HepG2 (cell line): ENCODE measurements around the gene ZMIZ1. TPM values are rescaled to one million over a fixed set of nuclear protein-coding genes. Genes with fewer than 3 reads are reported as not detected.
A peak's percentile ranks its signal among the peaks of the same experiment; 100 is the strongest.

Experiments used
- CSRNP1 ChIP-seq: sonication (generic); formaldehyde crosslinking; IDR thresholded peaks from 2 replicates; pipeline ENCODE4 v1.8.1; 2023; ENCODE audit warnings: mild to moderate bottlenecking, missing genetic modification reagents
- HOXA3 ChIP-seq: sonication (generic); formaldehyde crosslinking; IDR thresholded peaks from 2 replicates; pipeline ENCODE4 v1.5.0; 2020; ENCODE audit warnings: missing genetic modification reagents
- IKZF1 ChIP-seq: fragments of 450-650 bp; IDR thresholded peaks from 2 replicates; pipeline ENCODE4 v1.7.1; 2016
- KIAA2018 ChIP-seq: sonication (generic); formaldehyde crosslinking; IDR thresholded peaks from 2 replicates; pipeline ENCODE4 v1.5.0; 2020; ENCODE audit warnings: mild to moderate bottlenecking, missing genetic modification reagents, borderline replicate concordance
- RBM22 ChIP-seq: fragments of 200-400 bp; formaldehyde crosslinking; optimal IDR thresholded peaks from 2 replicates; pipeline ENCODE3; 2017; ENCODE audit warnings: mild to moderate bottlenecking, low read length, moderate library complexity
- RBM39 ChIP-seq: fragments of 200-400 bp; formaldehyde crosslinking; IDR thresholded peaks from one replicate; pipeline ENCODE4 v1.6.1; 2018; ENCODE audit warnings: antibody characterized with exemption, mild to moderate bottlenecking, low read depth, low read length; ENCODE audit not compliant: poor library complexity, severe bottlenecking
- RFX5 ChIP-seq: IDR thresholded peaks from 2 replicates; pipeline ENCODE4 v1.6.1; 2011; ENCODE audit warnings: low read depth, low read length, improper control_type of control experiment
- ZNF557 ChIP-seq: sonication (generic); formaldehyde crosslinking; IDR thresholded peaks from 2 replicates; pipeline ENCODE4 v1.4.0; 2020; ENCODE audit warnings: missing genetic modification reagents
- ZNF709 ChIP-seq: sonication (generic); formaldehyde crosslinking; IDR thresholded peaks from 2 replicates; pipeline ENCODE4 v1.5.0; 2020; ENCODE audit warnings: mild to moderate bottlenecking, missing genetic modification reagents
- ZNF720 ChIP-seq: sonication (generic); formaldehyde crosslinking; IDR thresholded peaks from 2 replicates; pipeline ENCODE4 v1.4.0; 2020; ENCODE audit warnings: missing genetic modification reagents
- polyA plus RNA-seq, 8 experiments: library from polyadenylated mRNA; depleted of rRNA in 3 of 8; stranded (reverse) in 7 of 8; unstranded in 1 of 8; fragments of >200 nt; fragmentation: Illumina TruSeq in 4 of 8; extraction: Trizol in 4 of 8; gene quantifications; 2 replicates each; pipeline versions ENCODE4 v1.2.1 to v1.2.3, GENCODE V29; 2011 to 2016; ENCODE audit warnings: low read depth in 4 of 8, missing spikeins in 1 of 8, mixed read lengths in 1 of 8; ENCODE audit not compliant: insufficient read depth in 1 of 8
- total RNA-seq, 5 experiments: library from RNA; depleted of rRNA; stranded (reverse); fragments of >200 nt; fragmentation: Illumina TruSeq; extraction: Trizol; gene quantifications; 2 replicates each; pipeline ENCODE4 v1.2.3, GENCODE V29; 2016; ENCODE audit warnings: low read depth in 1 of 5
- TF ChIP-seq, protein P1 (sequence below): sonication (generic); formaldehyde crosslinking; conservative IDR thresholded peaks from 2 replicates; pipeline ENCODE4 v1.4.0; 2020; ENCODE audit warnings: missing genetic modification reagents
- TF ChIP-seq, protein P2 (sequence below): sonication (generic); formaldehyde crosslinking; IDR thresholded peaks from 2 replicates; pipeline ENCODE4 v1.4.0; 2020; ENCODE audit warnings: mild to moderate bottlenecking, missing genetic modification reagents

Gene ZMIZ1
- total and polyA plus RNA-seq, 2 of the 13 experiments (the other 11 are each of a cell fraction or from before 2014, with no cell fraction given): 5.3 to 10.2 TPM

- TF ChIP-seq, protein P1, sequence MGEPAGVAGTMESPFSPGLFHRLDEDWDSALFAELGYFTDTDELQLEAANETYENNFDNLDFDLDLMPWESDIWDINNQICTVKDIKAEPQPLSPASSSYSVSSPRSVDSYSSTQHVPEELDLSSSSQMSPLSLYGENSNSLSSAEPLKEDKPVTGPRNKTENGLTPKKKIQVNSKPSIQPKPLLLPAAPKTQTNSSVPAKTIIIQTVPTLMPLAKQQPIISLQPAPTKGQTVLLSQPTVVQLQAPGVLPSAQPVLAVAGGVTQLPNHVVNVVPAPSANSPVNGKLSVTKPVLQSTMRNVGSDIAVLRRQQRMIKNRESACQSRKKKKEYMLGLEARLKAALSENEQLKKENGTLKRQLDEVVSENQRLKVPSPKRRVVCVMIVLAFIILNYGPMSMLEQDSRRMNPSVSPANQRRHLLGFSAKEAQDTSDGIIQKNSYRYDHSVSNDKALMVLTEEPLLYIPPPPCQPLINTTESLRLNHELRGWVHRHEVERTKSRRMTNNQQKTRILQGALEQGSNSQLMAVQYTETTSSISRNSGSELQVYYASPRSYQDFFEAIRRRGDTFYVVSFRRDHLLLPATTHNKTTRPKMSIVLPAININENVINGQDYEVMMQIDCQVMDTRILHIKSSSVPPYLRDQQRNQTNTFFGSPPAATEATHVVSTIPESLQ: no peak
- TF ChIP-seq ZNF720 (CRISPR knock-in tag) (no peak), HOXA3 (CRISPR knock-in tag) (peak; percentile 11; the same call in 1 of the 2 replicates), CSRNP1 (CRISPR knock-in tag) (no peak), KIAA2018 (CRISPR knock-in tag) (no peak), IKZF1 (no peak), RBM39 (no peak), ZNF709 (no peak), ZNF557 (CRISPR knock-in tag) (no peak), RBM22 (no peak), RFX5 (no peak)
- TF ChIP-seq, protein P2, sequence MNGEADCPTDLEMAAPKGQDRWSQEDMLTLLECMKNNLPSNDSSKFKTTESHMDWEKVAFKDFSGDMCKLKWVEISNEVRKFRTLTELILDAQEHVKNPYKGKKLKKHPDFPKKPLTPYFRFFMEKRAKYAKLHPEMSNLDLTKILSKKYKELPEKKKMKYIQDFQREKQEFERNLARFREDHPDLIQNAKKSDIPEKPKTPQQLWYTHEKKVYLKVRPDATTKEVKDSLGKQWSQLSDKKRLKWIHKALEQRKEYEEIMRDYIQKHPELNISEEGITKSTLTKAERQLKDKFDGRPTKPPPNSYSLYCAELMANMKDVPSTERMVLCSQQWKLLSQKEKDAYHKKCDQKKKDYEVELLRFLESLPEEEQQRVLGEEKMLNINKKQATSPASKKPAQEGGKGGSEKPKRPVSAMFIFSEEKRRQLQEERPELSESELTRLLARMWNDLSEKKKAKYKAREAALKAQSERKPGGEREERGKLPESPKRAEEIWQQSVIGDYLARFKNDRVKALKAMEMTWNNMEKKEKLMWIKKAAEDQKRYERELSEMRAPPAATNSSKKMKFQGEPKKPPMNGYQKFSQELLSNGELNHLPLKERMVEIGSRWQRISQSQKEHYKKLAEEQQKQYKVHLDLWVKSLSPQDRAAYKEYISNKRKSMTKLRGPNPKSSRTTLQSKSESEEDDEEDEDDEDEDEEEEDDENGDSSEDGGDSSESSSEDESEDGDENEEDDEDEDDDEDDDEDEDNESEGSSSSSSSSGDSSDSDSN (CRISPR knock-in tag): peak; percentile 25; the same call in 1 of the 2 replicates
Observed at GRCh38 chr10:79260811-79261740, 192.3 kb downstream of the ZMIZ1 start (continued).
